Activated CD4-positive, alpha-beta T cell treated with anti-CD3 and anti-CD28 coated beads, Interleukin-2, amount 50 U/mL, for 48 hours (primary cell): ENCODE measurements around the gene CIDEA.

ENCODE experiments used
- DNase-seq, 2 experiments: peaks; one replicate each; pipeline ENCODE4 v3.0.0-alpha.2; 2020

Gene CIDEA

DNA sequence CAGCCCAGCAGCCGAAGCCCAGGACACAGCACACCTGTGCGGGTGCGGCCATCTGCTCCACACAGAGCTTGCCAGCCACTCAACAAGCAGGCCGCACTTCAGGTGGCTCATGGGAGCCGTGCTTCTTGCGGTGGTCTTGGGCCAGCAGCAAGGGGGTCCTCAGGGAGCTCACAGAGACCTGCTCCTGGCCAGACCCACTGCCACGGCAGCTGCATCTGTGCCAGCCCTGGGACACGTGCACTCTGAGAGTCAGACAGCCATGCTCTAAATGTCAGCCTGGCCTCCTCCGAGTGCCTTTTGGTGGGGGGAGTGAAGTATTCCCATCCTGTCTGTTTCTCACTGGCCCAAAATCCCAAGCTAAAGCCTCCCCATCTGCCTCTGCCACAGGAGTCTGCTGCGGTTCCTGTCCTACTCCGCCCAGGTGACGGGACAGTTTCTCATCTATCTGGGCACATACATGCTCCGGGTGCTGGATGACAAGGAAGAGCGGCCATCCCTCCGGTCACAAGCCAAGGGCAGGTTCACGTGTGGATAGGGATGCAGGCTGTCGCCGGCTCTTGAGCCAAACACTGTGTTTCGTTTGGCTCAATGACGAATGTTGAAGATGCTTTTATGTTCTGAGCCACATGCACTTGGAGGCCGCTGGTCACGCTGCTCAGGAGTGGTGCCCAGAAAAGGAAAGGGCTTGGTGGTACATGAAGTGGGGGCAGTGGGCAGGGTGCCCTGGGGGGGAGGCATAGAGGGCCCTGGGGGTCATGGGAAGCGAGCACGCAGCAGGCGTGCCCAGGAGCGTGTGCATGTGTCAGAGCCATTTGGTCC is 22.8 kb downstream of the CIDEA start:
- DNase-seq, result no peak

DNA sequence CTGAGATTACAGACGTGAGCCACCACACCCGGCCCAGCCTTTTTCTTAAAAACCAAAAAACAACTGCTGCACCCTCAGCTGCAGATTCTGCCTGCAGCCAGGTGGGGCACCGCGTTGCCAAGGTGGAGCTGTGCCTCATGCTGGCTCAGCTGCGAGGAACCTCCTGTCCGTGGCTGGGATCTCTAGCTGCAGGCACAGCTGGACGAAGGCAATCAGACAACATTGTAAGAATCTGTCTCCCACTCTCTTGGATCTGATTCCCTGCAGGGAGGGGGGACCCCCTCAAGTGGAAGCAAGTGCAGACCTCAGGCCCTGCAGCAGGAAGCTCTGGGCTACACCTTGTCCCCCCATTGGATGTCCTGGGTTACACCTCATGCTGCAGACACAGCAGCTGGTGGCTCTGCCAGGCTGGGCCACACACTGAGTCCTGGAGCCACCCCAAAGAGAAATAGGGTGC is 24.1 kb downstream of the CIDEA start:
- no peak for DNase-seq

DNA sequence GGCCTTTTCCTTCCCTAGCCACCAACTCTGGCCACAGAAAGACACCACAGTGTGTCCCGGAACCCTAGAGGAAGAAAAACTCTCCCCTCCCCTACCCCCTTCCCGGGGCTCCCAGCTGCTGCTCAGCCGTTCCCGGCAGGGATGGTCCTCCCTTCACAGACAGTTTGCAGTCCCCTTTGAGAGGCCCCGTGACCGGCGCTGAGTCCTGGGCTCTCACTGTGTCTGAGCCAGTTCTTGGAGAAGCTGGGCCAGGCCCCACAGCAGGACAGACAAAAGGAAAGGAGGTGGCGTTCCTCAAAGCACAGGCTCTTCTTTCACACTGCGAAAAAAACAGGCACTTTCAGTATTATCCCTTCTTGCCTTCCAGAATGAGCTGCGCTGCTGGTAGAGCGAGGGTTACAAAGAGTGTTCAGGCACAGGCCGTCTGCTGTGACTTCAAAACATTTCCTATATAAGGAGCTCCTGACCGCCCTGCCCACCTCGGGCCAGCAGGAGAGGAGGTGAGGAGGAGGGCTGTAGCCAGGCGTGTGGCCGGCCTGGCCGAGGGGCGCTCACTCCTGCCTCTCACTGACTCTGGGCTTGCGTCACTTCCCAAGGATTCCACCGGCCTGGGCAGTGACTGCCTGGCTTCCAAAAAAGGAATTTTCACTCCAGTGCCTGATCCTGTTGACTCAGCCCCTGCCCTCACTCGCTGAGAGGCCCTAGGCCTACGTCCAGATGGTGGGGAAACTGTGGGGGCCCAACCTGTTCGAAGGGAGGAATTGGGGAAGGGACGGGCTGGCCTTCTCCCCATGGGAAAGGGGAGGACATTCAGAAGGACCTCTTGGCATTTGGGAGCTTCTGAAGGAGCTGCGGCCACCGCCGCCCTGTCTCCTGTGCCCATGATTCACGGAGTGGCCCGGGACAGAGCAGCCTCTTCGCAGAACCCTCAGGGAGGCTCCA is 24.9 kb downstream of the CIDEA start:
- DNase-seq, result no peak

- DNase-seq, result no peak
Observed at GRCh38 chr18:12279781-12280531, 25.8 kb downstream of the CIDEA start.

GRCh38 chr18:12281861-12282260 is 27.7 kb downstream of the CIDEA start:
- DNase-seq, result no peak

DNA sequence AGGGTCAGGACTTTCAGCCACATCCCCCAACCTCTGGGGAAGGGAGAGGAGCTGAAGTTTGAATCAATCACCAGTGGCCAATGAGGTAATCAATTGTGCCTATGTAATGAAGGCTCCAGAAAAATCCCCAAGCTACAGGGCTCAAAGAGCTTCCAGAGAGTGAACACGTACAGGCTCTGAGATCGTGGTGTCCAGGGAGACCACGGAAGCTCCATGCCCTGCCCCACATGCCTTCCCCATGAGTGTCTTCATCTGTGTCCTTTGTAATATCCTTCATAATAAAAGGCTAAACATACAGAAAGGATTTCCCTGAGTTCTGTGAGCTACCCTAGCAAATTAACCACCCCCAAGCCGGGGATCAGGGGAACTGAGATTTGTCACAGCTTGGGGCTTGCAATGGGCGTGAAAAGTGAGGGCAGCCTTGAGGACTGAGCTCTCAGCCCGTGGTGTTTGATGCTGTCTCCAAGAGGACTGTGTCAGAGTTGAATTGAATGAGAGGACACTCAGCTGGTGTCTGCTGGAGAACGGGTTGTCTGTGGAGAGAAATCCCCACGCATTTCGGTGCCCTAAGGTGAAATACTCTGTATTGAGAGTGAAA is 28.4 kb downstream of the CIDEA start:
- no peak for DNase-seq

DNA sequence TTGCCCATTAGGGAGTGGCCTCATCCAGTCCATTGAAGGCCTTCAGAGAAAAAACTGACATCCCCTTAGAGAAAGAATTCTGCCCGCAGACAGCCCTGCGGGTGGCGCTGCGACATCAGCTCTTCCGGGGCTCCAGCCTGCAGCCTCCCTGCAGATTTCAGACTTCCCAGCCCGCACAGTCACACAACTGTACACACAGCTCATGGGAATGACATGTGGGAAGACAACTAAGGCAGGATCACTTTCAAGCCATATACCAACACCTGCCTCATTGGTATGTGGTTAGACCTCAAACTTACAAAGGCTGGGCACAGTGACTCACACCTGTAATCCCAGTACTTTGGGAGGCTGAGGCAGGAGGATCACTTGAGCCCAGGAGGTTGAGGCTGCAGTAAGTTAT is 29.1 kb downstream of the CIDEA start:
- DNase-seq, result no peak

DNA sequence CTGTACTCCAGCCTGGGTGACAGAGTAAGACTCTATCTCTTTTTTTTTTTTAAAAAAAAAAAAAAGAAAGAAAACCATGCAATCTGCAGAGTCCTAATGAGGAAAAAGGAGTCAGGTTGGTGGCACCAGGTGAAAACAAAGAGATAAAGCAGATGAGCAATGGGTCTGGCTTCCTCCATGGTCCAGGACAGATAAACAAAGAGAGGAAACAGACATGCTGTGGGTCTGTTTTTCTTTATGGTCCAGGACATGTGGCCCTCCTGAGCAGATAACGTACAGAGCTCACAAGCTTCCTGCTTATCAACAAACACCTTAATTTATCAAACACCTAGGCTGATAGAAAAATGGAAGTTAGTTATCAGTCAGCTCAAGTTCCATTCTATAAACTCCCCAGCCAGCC is 29.5 kb downstream of the CIDEA start:
- no peak for DNase-seq

- no peak for DNase-seq
Observed at GRCh38 chr18:12287131-12287681, 33.0 kb downstream of the CIDEA start.

DNA sequence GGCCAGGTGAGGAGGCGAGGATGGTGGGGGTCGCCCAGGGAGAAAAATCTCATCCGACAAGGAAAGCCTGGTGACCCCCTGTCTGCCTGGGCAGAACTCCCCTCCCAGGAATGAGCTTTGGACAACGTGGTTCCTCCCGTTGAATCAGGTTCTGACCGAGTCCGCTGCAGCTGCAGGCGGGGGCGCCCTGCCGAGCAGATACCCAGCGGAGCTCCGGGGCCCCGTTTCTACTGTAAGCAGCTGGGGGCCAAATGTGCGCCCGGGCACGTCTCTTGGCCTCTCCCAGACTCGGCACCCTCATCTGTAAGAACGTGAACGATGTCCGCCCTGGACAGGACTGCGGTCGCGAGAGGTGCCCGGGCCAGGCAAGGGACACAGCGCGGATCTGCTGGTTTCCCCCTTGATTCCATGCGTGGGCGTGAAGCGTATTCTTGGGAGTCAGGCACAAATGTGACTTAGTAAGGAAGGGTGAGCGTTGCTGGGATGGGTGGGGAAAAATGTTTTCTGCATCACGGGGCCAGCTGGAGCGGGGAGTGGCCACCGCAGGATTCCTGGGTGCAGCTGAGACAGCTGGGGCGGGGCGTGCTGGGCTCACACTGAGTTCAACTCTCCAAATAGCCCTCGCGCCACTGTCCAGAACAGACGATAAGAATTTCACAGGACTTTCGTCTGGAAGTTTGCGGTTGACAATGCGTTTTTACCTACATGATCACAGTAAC is 33.7 kb downstream of the CIDEA start:
- no peak for DNase-seq

DNA sequence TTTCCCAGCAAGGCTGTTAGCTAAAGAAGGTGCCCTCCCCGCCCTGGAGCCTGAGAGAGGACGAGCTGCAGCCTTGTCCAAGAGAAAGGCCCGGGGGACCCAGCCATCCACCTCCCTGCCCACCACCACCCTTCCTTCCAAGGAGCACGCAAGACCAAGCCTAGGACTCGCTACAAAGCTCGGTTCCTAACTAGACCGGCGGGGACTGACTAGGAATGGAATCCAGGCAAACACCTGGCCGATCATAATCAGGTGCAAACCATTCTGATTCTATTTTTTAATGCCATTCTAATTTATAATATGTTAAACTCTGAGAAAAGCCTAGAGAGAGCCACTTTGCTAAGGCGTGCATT is 34.2 kb downstream of the CIDEA start:
- DNase-seq, result no peak

DNA sequence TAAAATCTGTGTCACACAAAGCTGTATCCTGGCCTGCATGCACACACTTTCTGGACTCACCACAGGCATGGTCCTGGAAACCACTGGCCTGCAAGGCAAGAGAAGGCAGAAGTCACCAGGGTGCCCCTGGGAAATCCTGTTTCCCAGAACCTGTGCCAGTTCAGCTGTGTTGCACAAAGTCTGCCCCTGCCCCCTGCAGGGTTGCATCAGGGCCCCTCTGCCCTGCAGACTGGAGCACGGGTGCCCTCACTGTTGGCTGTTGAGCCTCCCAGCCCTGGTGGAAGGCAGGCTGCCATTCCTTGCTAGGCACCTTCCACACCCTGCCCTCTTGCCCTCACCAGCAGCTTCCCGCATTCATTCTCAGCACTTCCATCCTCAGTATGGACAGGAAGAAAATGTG is 35.9 kb downstream of the CIDEA start:
- no peak for DNase-seq

DNA sequence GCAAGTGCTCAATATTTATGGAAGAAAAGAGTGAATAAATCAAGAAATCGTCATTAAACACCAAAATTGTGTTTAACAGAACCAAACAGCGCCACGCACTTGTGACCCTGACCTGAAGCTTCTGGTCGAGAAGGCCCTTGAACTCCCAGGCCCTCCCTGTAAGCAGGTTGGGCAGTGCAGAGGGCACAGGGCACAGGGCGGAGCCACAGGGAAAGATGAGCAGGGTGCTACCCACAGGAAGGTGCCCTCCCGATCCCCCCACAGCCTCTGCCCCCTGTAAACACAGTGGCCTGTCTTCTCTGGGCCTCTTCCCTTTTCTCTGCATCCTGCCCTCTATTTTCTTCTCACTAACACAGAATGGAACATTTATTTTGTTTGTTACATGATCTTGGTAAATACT is 37.0 kb downstream of the CIDEA start:
- DNase-seq, result no peak

GRCh38 chr18:12291690-12292089 is 37.5 kb downstream of the CIDEA start:
- DNase-seq, result no peak

GRCh38 chr18:12293831-12294230 is 39.7 kb downstream of the CIDEA start:
- no peak for DNase-seq

GRCh38 chr18:12295389-12296086 is 41.4 kb downstream of the CIDEA start:
- no peak for DNase-seq

DNA sequence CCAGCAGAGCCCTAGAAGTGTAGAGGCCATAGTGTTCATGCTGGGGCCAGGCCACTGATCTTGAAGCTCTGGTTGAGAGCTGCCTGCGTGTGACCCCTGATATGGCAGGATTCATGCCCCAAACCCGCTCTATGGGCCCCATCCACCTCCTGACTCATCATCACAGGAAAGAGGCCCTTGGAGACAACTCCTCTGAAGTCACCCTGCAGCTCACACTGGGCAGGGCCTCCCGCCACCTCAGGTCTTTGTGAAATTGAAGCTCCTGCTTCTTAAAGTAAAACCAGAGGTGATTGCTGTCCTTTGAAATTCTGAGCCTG is 41.9 kb downstream of the CIDEA start:
- DNase-seq, result no peak

GRCh38 chr18:12296457-12296856 is 42.3 kb downstream of the CIDEA start:
- no peak for DNase-seq

DNA sequence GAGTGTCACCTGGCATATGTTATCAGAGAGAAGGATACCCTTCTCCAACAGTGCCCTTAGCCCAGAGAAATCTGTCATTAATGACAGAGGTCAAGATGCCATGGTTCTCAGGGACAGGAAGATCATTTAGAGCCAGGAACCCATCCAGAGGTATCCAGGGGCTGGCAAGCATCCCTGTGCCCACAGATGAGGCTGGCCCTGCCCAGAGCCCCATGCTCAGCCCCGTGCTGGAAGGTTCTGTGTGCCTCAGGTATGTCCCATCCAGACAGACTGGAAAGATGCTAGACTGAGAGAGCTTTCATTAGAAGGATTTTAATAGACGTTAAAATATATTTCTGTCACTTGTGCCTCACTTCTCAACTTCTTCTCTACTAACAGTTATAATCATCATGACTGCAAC is 45.7 kb downstream of the CIDEA start:
- DNase-seq, result no peak

DNA sequence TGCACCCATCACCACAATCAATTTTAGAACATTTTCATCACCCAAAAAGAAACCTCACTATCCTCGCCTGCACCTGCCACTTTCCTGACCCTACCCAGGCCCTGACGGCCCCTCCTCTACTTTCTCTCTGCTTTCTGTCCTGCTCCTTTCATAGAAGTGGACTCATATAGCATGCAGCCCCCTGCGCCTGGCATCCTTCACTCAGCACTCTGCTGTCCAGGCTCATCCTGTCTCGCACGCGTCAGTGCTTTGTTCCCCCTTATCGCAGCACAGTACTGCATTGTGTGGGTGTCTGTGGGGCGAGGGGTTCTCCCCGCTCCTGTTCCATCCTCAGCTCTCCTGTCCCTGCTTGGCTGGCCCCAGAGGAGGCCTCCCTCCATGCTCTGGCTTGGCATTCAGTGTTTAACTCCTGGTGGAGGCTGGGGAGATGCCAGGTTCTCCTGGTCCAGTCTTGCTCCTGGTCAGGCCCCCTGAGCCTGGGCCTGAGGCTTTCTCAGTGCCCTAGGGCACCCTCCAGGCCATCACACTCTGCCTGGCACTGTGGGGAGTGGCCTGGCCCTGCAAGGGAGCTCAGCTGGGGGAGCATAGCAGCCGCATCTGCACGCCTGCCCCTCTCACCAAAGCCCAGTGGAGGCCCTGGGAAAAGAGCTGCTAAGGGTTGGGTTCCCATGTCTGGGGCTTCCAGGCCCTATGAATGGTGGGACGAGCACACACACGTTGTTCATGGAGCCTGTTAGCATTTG is 47.3 kb downstream of the CIDEA start:
- DNase-seq, result no peak
